ENCODE data around the gene TOM1L2. TPM values are rescaled to one million over a fixed set of nuclear protein-coding genes. Genes with fewer than 3 reads are reported as not detected.

Gene TOM1L2
- total RNA-seq, 1 experiment from 2014 or later, result 32.0 TPM

DNA sequence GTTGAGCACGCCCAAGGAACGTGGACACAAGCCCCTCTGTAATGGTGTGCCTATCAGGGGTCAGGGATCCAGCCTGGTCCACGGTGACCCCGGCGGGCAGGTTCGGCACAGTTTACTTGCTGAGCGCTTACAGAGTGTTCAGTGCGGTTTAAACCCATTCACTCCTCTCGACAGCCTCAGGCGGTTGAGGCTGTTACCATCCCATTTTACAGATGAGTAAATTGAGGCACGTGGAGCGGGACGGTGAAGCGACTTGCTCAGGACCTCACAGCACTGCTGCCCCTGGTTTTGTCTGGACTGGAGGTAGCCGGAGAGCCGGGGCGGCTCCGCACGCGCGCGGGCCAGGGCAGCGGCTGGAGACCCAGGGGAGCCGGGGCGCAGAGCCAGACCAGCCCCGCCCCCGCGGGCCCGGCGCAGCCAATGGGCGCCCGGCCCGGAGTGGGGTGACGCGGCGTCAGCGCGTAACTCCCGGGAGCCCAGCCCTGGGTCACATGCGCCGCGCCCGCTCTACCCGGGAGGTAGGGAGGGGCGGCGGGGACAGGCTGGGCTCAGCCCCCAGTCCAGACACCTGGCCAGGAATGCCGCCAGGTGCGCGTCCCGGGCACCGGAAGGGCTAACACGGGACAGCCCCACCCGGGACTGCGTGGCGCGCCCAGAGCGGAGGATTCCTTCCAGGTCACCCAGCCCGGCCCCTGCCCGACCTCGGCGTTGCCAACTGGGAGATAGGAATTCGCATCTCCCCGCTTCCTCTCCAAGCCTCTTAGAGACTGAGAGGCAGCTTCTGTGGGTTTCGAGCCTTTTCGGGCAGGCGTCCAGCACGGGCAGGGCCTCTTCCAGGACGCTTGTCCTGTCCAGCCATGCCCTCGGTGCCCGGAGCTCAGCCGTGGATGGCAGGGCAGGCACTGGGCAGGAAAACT is 132.2 kb downstream of the TOM1L2 start:
- peaks cover 5% of the 10 kb centered on the region; the same call in 1 of the 2 replicates for H3K36me3 ChIP-seq
- DNase-seq (ENCODE audit: low read depth in 1 of 2, low spot score in 2 of 2), result peak; percentile 85 to 89
- H3K4me1 ChIP-seq (replicated peaks), result peaks cover 56% of the 10 kb centered on the region
- peak overlapping the region; percentile 92 for H3K27ac ChIP-seq
- no peaks in the 10 kb centered on the region for H3K27me3 ChIP-seq (replicated peaks)
- H3K4me3 ChIP-seq, result peak overlapping the region; percentile 49
- H3K9me3 ChIP-seq (replicated peaks), result no peaks in the 10 kb centered on the region

DNA sequence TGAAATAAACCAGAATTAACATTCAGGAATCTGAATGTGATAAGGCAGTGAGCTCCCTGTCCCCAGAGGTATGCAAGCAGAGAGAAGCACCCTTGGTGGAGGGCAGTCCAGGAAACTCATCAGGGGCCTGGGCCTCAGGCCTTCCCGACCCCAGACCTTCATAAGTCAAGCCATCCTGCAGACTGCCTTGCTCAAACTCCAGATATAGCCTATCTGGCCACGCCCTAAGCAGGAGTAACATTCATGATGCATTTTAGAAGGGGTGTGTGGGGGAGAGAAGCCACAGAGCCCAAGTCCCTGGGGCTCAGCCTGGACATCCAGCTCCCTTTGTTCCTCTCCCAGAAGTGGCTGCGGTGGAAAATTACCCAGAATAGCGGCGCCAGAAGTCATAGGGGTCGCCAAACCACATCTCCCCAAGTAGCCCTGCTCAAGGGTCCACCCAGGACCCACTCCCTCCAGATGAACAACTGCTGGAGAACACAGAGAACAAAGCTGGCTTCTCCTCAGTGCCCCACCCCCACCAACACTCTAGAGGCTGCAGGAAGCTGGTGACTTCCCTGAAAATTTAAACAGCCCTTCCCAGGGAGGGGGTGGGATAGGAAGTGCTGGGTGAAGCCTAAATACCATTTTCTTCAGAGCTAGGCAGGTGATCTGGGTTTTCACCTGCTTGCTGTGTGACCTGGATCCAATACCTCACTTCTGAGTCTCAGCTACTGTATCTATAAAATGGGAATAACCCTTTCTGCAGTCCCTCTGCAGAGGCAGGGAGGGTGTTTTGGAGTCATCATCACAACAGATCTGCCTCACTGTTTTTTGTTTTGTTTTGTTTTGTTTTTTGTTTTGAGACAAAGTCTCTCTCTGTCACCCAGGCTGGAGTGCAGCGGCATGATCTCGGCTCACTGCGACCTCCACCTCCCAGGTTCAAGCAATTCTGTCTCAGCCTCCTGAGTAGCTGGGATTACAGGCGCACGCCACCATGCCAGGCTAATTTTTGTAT is 133.9 kb downstream of the TOM1L2 start:
- H3K9me3 ChIP-seq (replicated peaks), result no peaks in the 10 kb centered on the region
- H3K36me3 ChIP-seq, result peaks cover 5% of the 10 kb centered on the region; the same call in 1 of the 2 replicates
- H3K27me3 ChIP-seq (replicated peaks), result no peaks in the 10 kb centered on the region
- no peak overlapping the region for H3K4me3 ChIP-seq
- DNase-seq (ENCODE audit: low read depth in 1 of 2, low spot score in 2 of 2), result peak in 1 of 2 experiments; percentile 58
- H3K27ac ChIP-seq, result no peak overlapping the region
- H3K4me1 ChIP-seq (replicated peaks), result peaks cover 56% of the 10 kb centered on the region

DNA sequence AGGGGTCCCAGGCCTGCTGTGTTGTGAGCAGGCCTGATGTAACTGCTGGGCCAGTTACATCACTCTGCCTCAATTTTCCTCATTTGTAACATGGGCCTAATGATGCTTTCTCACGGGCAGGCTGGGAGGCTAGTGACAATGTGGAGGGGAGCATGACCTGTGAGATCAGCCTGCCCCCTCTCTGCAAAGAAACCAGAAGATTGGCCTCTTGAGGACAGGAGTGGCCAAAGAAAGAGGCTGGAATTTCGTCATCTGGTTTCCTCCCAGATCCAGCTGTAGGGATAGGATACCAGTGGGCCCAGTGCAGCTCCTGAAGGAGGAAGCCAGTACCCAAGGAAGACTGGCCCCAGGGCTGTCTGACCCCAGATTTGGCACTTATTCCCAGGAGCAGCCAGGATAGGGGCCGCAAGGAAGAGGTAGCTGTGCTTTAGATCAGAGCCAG is 134.8 kb downstream of the TOM1L2 start:
- Histone ChIP-seq H3K4me1 (replicated peaks) (peaks cover 56% of the 10 kb centered on the region), H3K4me3 (no peak overlapping the region; the same call in 1 of the 2 replicates), H3K27me3 (replicated peaks) (no peaks in the 10 kb centered on the region), H3K27ac (peak overlapping the region; percentile 91; the same call in 1 of the 2 replicates), H3K9me3 (replicated peaks) (no peaks in the 10 kb centered on the region), H3K36me3 (peaks cover 5% of the 10 kb centered on the region; the same call in 1 of the 2 replicates)
- DNase-seq (ENCODE audit: low read depth in 1 of 2, low spot score in 2 of 2), result peak in 1 of 2 experiments; percentile 40

DNA sequence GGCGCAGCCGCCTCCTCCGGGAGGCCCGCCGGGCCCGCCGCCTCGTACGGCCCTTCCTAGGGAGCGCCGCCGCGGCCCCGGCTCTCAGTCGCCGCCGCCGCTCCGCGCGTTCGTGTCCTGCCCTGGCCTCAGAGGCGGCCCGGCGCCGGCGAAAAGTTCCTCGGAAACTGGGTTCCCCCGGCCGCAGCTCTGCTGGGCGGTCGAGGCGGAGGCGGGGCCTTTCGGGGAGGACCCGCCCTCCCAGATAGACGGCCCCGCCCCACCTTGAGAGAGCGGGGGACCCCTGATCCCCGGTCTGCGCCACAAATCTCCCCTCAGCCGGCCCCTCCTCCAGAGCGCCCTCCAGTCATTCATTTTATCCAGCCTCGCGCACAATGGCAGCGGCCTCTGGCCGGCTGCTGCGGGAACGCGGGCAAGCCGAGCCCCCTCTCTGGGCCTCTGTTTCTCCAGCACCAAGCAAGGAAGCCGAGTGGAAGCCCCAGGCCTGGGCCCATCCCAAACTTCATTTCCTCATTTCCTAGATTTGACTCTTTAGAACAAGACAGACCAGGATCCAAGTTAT is 135.3 kb downstream of the TOM1L2 start, which contains the start of gene SREBF1:
Gene SREBF1 (minus strand): TSS at position 169 of the 562 bp plus-strand sequence. CDS start 169 bp downstream, outside the sequence.
- Histone ChIP-seq H3K27ac (peak within 1 kb of the TSS; percentile 91), H3K36me3 (peaks cover 6% of the 10 kb centered on the region), H3K27me3 (replicated peaks) (no peaks in the 10 kb centered on the region), H3K9me3 (replicated peaks) (no peaks in the 10 kb centered on the region), H3K4me3 (peak within 1 kb of the TSS; percentile 70), H3K4me1 (replicated peaks) (peaks cover 56% of the 10 kb centered on the region)
- DNase-seq (ENCODE audit: low read depth in 1 of 2, low spot score in 2 of 2), result no peak

DNA sequence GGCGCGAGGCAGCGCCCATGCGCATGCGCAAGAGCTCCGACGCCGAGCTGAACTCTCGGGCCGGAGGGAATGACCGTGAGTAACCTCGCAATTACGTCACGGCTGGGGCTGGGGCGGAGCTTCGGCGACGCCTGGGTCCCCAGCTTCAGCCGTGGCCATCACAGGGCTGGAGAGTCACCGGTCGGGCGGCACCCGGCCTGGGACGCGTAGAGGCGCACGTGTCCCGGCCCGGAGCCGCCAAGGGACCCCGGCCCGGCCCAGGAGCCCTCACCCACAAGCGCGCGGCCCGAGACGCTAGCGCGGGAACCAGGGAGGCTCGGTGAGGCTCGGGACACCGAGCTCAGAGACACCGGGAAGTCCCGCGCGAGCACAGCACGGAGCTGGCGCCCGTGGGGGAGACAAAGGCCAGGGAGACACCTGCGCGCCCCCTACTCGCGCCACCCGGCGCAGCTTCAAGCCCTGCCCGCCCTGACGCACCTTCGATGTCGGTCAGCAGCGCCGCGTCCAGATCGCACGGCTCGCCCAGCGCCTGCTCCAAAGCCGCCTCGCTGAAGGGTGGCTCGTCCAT is 135.9 kb downstream of the TOM1L2 start:
- Histone ChIP-seq H3K27me3 (replicated peaks) (no peaks in the 10 kb centered on the region), H3K9me3 (replicated peaks) (no peaks in the 10 kb centered on the region), H3K27ac (peak overlapping the region; percentile 91), H3K36me3 (peaks cover 10% of the 10 kb centered on the region), H3K4me1 (replicated peaks) (peaks cover 55% of the 10 kb centered on the region), H3K4me3 (peak overlapping the region; percentile 70)
- peak; percentile 95 to 96 for DNase-seq (ENCODE audit: low read depth in 1 of 2, low spot score in 2 of 2)

GRCh38 chr17:17835415-17836249 is 136.6 kb downstream of the TOM1L2 start:
- peaks cover 10% of the 10 kb centered on the region for H3K36me3 ChIP-seq
- no peak for DNase-seq (ENCODE audit: low read depth in 1 of 2, low spot score in 2 of 2)
- peaks cover 48% of the 10 kb centered on the region for H3K4me1 ChIP-seq (replicated peaks)
- H3K27me3 ChIP-seq (replicated peaks), result no peaks in the 10 kb centered on the region
- peak overlapping the region; percentile 70 for H3K4me3 ChIP-seq
- no peaks in the 10 kb centered on the region for H3K9me3 ChIP-seq (replicated peaks)
- peak overlapping the region; percentile 91 for H3K27ac ChIP-seq

DNA sequence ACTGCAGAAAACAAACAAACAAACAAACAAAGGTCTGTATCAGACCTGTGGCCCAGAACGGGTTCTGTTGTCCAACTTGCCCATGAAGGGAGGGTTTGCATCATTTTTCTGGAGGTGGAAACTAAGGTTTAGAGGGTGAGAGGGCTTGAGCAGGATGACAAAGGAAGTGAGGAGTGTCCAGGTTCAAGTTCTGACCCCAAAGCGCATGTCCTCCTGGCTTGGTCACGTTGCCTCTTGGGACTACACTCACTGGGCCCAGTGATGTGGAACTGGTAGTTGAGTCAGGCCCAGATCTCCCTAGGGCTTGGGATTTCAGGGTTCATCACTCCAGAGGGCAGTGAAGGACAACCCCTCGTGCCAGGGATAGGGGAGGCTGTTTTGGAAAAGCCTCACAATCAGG is 137.2 kb downstream of the TOM1L2 start:
- DNase-seq (ENCODE audit: low read depth in 1 of 2, low spot score in 2 of 2), result no peak
- Histone ChIP-seq H3K36me3 (peaks cover 10% of the 10 kb centered on the region), H3K4me3 (no peak overlapping the region), H3K9me3 (replicated peaks) (no peaks in the 10 kb centered on the region), H3K27ac (no peak overlapping the region), H3K27me3 (replicated peaks) (no peaks in the 10 kb centered on the region), H3K4me1 (replicated peaks) (peaks cover 41% of the 10 kb centered on the region)

DNA sequence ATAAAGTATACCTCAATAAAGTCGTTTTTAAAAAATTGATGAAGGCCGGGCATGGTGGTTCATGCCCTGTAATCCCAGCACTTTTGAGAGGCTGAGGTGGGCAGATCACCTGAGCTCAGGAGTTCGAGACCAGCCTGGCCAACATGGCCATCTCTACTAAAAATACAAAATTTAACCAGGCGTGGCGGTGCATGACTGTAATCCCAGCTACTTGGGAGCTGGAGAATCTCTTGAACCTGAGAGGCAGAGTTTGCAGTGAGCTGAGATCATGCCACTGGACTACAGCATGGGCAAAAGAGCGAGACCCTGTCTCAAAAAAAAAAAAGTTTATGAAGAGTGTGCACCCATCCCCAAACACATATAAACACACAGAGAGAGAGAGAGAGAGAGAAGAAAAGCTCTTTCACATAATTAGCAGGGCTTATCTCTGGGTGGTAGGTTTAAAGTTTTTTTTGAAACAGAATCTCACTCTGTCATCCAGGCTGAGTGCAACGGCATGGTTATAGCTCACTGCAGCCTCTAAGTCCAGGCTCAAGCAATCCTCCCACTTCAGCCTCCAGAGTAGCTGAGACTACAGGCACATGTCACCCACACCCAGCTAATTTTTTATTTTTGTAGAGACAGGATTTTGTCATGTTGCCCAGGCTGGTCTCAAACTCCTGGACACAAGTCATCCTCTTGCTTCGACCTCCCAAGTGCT is 138.4 kb downstream of the TOM1L2 start:
- DNase-seq (ENCODE audit: low read depth in 1 of 2, low spot score in 2 of 2), result no peak
- H3K4me1 ChIP-seq (replicated peaks), result peaks cover 30% of the 10 kb centered on the region
- no peak overlapping the region for H3K27ac ChIP-seq
- H3K27me3 ChIP-seq (replicated peaks), result no peaks in the 10 kb centered on the region
- H3K9me3 ChIP-seq (replicated peaks), result no peaks in the 10 kb centered on the region
- H3K4me3 ChIP-seq, result no peak overlapping the region
- H3K36me3 ChIP-seq, result peaks cover 10% of the 10 kb centered on the region

DNA sequence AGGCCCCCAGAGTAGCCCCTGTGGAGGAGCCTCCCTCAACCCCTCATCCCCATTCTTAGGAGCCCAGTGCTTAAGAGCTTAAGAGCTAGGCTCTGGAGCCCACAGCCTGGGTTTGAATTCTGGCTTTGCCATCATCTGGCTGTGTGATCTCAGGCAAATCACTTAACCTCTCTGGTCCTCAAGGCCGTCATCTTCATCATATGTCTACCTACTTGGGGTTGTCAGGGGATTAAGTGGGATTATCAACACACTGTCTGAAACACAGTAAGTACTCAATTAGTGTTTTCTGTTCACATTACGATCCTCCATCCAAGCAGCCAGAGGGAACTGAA is 140.2 kb downstream of the TOM1L2 start:
- no peak overlapping the region for H3K27ac ChIP-seq
- H3K4me1 ChIP-seq (replicated peaks), result peaks cover 12% of the 10 kb centered on the region
- H3K27me3 ChIP-seq (replicated peaks), result no peaks in the 10 kb centered on the region
- no peak overlapping the region for H3K4me3 ChIP-seq
- H3K9me3 ChIP-seq (replicated peaks), result no peaks in the 10 kb centered on the region
- peaks cover 10% of the 10 kb centered on the region for H3K36me3 ChIP-seq
- no peak for DNase-seq (ENCODE audit: low read depth in 1 of 2, low spot score in 2 of 2)

DNA sequence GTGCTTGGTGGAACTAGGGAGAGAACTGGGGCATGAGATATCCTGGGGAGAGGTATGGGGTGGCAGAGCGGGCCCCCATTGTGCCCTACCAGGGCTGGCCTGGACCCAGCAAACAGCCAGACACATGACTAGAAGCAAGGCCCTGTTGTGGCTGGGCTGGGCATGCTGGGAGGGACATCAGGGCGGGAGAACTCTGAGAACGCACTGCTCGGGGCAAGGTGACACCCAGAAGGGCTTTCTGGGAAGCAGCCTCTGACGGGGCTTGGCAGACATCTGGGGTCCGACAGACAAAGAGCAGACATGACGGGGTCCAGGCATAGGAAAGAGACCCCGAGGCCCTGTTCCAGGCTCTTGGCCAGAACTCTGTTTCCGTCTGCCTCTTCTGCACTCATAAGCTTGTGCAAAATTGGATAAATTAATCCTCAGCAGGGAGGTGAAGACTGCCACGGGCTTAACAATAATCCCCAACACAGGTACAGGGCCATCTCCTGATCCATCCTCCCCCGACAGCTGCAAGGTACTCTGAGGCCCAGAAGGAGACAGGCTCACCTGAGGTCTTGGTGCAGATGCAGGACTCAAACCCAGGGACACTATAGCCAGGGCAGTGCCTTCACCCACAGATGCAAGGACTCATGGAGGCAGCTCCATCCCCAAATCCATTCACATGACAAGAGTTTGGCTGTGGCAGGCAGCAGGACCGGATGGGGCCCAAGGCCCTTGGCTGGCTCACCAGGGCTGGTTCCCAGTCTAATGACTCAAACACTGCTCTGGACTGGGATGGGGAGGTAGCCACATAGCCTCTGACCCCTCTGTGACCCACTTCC is 140.8 kb downstream of the TOM1L2 start:
- peaks cover 9% of the 10 kb centered on the region for H3K4me1 ChIP-seq (replicated peaks)
- no peaks in the 10 kb centered on the region for H3K9me3 ChIP-seq (replicated peaks)
- H3K27me3 ChIP-seq (replicated peaks), result no peaks in the 10 kb centered on the region
- DNase-seq (ENCODE audit: low read depth in 1 of 2, low spot score in 2 of 2), result no peak
- H3K4me3 ChIP-seq, result no peak overlapping the region
- H3K36me3 ChIP-seq, result peaks cover 6% of the 10 kb centered on the region
- H3K27ac ChIP-seq, result no peak overlapping the region

- no peak overlapping the region for H3K4me3 ChIP-seq
- H3K27me3 ChIP-seq (replicated peaks), result no peaks in the 10 kb centered on the region
- DNase-seq (ENCODE audit: low read depth in 1 of 2, low spot score in 2 of 2), result no peak
- H3K36me3 ChIP-seq, result peaks cover 5% of the 10 kb centered on the region
- no peaks in the 10 kb centered on the region for H3K9me3 ChIP-seq (replicated peaks)
- peaks cover 8% of the 10 kb centered on the region for H3K4me1 ChIP-seq (replicated peaks)
- no peak overlapping the region for H3K27ac ChIP-seq
Measured at GRCh38 chr17:17830740-17831207, 141.4 kb downstream of the TOM1L2 start.
